Cardiac muscle cell (in vitro differentiated cells and primary cell): ENCODE measurements around the gene TMEM204. TPM values are rescaled to one million over a fixed set of nuclear protein-coding genes. Genes with fewer than 3 reads are reported as not detected.

Source experiments
- DNase-seq, 2 donors: peaks; one replicate each; pipeline versions ENCODE4 v3.0.0 to v3.0.0-alpha.2; 2010 to 2017; ENCODE audit warnings: low read depth in 1 of 2, low spot score in 1 of 2
- H3K27ac ChIP-seq: fragments of 200-600 bp; sonication (generic); 2 replicates; pipeline ENCODE4 v1.5.1; 2016
- H3K27me3 ChIP-seq: fragments of 200-600 bp; sonication (generic); 2 replicates; pipeline ENCODE4 v1.6.0; 2016; ENCODE audit warnings: control low read depth
- H3K36me3 ChIP-seq: fragments of 200-600 bp; sonication (generic); 2 replicates; pipeline ENCODE4 v1.5.1; 2016; ENCODE audit warnings: control low read depth
- H3K4me1 ChIP-seq: fragments of 200-600 bp; sonication (generic); 2 replicates; pipeline ENCODE4 v1.8.1; 2017; ENCODE audit warnings: low read depth, mild to moderate bottlenecking, mixed run types
- H3K4me3 ChIP-seq: fragments of 200-600 bp; sonication (generic); 2 replicates; pipeline ENCODE4 v1.5.1; 2016; ENCODE audit warnings: mild to moderate bottlenecking
- H3K9me3 ChIP-seq: fragments of 200-600 bp; sonication (generic); 2 replicates; pipeline ENCODE4 v1.5.1; 2017; ENCODE audit warnings: low read depth, mild to moderate bottlenecking, control low read depth
- CTCF ChIP-seq: IDR thresholded peaks from 2 replicates; pipeline ENCODE4 v1.5.1; 2012; ENCODE audit warnings: low read depth, mild to moderate bottlenecking, low read length
- polyA plus RNA-seq: library from polyadenylated mRNA; unstranded; fragments of >200 nt; fragmentation: Nextera tagmentation; extraction: Ambion mirVana; gene quantifications from 2 replicates; pipeline ENCODE4 v1.2.1, GENCODE V29; 2016
- total RNA-seq: library from RNA; depleted of rRNA; stranded (reverse); fragments of >200 nt; gene quantifications from 2 replicates; pipeline ENCODE4 v1.2.3, GENCODE V29; 2016

TMEM204 gene
- total and polyA plus RNA-seq, 2 experiments from 2014 or later: 0.44 to 0.83 TPM

- TF ChIP-seq CTCF: no peak
- Histone ChIP-seq H3K27me3 (no peaks in the 10 kb centered on the region), H3K36me3 (peaks cover 12% of the 10 kb centered on the region), H3K27ac (no peak overlapping the region), H3K9me3 (no peaks in the 10 kb centered on the region), H3K4me1 (no peaks in the 10 kb centered on the region), H3K4me3 (no peak overlapping the region)
- DNase-seq: no peak
These were observed 31.8 kb downstream of the TMEM204 start for GRCh38 chr16:1565083-1565805.

GRCh38 chr16:1567988-1568387 lies 34.5 kb downstream of the TMEM204 start:
- H3K27ac ChIP-seq: no peak overlapping the region
- no peak for TF ChIP-seq CTCF
- H3K4me1 ChIP-seq: no peaks in the 10 kb centered on the region
- H3K9me3 ChIP-seq: no peaks in the 10 kb centered on the region
- H3K36me3 ChIP-seq: peaks cover under 1% of the 10 kb centered on the region
- no peaks in the 10 kb centered on the region for H3K27me3 ChIP-seq
- H3K4me3 ChIP-seq: no peak overlapping the region
- no peak for DNase-seq

DNA sequence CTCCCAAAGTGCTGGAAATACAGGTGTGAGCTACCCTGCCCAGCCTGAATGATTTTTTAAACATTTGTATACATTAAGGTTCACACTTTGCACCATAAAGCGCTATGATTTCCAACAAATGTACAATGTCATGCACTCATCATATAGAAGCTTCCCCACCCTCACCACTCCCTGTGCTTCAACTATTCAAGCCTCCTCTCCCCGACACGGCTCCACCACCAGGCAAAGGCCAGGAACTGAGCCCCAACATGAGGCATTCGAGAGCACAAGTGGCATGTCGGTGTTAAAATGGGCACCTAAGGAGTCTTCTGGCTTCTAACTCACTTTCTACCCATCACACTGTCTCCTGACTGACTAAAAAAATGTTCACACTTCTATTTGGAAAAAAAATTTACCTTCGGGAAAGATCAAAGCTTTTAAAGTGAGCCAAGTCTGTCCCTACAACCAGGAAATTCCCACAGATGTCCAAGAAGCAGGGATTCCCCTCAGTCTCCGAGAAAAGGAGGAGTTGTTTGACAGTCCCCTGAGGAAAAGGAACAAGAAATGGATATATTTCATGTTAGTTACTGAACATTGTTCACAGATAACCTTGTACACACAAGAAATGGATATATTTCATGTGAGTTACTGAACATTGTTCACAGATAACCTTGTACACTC lies 37.7 kb downstream of the TMEM204 start:
- Histone ChIP-seq H3K4me1 (no peaks in the 10 kb centered on the region), H3K27me3 (no peaks in the 10 kb centered on the region), H3K36me3 (no peaks in the 10 kb centered on the region), H3K27ac (no peak overlapping the region), H3K9me3 (no peaks in the 10 kb centered on the region), H3K4me3 (no peak overlapping the region)
- DNase-seq: no peak
- TF ChIP-seq CTCF: no peak

- H3K36me3 ChIP-seq: no peaks in the 10 kb centered on the region
- TF ChIP-seq CTCF: no peak
- DNase-seq: no peak
These were observed 39.2 kb downstream of the TMEM204 start for GRCh38 chr16:1572673-1573072.

GRCh38 chr16:1573301-1573700 lies 39.8 kb downstream of the TMEM204 start:
- no peaks in the 10 kb centered on the region for H3K9me3 ChIP-seq
- H3K36me3 ChIP-seq: no peaks in the 10 kb centered on the region
- no peaks in the 10 kb centered on the region for H3K27me3 ChIP-seq
- H3K4me1 ChIP-seq: no peaks in the 10 kb centered on the region
- H3K4me3 ChIP-seq: no peak overlapping the region
- no peak overlapping the region for H3K27ac ChIP-seq
- no peak for TF ChIP-seq CTCF
- no peak for DNase-seq

More at GRCh38 chr16:1572673-1573072, 39.2 kb downstream of the TMEM204 start:
- no peak overlapping the region for H3K27ac ChIP-seq
- no peak overlapping the region for H3K4me3 ChIP-seq
- H3K27me3 ChIP-seq: no peaks in the 10 kb centered on the region
- no peaks in the 10 kb centered on the region for H3K9me3 ChIP-seq
- no peaks in the 10 kb centered on the region for H3K4me1 ChIP-seq
